ENCODE results near the gene OTUD7B.

The OTUD7B gene

GRCh38 chr1:149936992-149937705 lies 73.4 kb downstream of the OTUD7B start:
- DNase-seq (ENCODE audit: extremely low read depth, insufficient read length), result no peak
- Histone ChIP-seq H3K36me3 (ENCODE audit: control insufficient read depth, insufficient read depth, low read length) (no peaks in the 10 kb centered on the region), H3K4me3 (replicated peaks; ENCODE audit: low read depth, low read length) (no peak overlapping the region), H3K27me3 (replicated peaks; ENCODE audit: control insufficient read depth, insufficient read depth, low read length) (no peaks in the 10 kb centered on the region)
- TF ChIP-seq CTCF (IDR thresholded peaks at IDR 0.05; ENCODE audit: insufficient read depth, low read length, poor library complexity, severe bottlenecking), result no peak

GRCh38 chr1:149936170-149936991 lies 74.1 kb downstream of the OTUD7B start, which contains the start of gene MTMR11:
MTMR11 (minus strand) TSS chr1:149936879; CDS start chr1:149936647, 232 bp downstream.
- H3K4me3 ChIP-seq (replicated peaks; ENCODE audit: low read depth, low read length), result no peak within 1 kb of the TSS; the same call in 1 of the 2 replicates
- TF ChIP-seq CTCF (IDR thresholded peaks at IDR 0.05; ENCODE audit: insufficient read depth, low read length, poor library complexity, severe bottlenecking), result no peak
- H3K36me3 ChIP-seq (ENCODE audit: control insufficient read depth, insufficient read depth, low read length), result no peaks in the 10 kb centered on the region
- no peak for DNase-seq (ENCODE audit: extremely low read depth, insufficient read length)
- H3K27me3 ChIP-seq (replicated peaks; ENCODE audit: control insufficient read depth, insufficient read depth, low read length), result no peaks in the 10 kb centered on the region

GRCh38 chr1:149934356-149934755 lies 76.2 kb downstream of the OTUD7B start:
- Histone ChIP-seq H3K4me3 (replicated peaks; ENCODE audit: low read depth, low read length) (no peak overlapping the region), H3K27me3 (replicated peaks; ENCODE audit: control insufficient read depth, insufficient read depth, low read length) (no peaks in the 10 kb centered on the region), H3K36me3 (ENCODE audit: control insufficient read depth, insufficient read depth, low read length) (no peaks in the 10 kb centered on the region)
- no peak for DNase-seq (ENCODE audit: extremely low read depth, insufficient read length)
- TF ChIP-seq CTCF (IDR thresholded peaks at IDR 0.05; ENCODE audit: insufficient read depth, low read length, poor library complexity, severe bottlenecking), result no peak

- Histone ChIP-seq H3K36me3 (ENCODE audit: control insufficient read depth, insufficient read depth, low read length) (no peaks in the 10 kb centered on the region), H3K4me3 (replicated peaks; ENCODE audit: low read depth, low read length) (no peak overlapping the region), H3K27me3 (replicated peaks; ENCODE audit: control insufficient read depth, insufficient read depth, low read length) (no peaks in the 10 kb centered on the region)
- no peak for TF ChIP-seq CTCF (IDR thresholded peaks at IDR 0.05; ENCODE audit: insufficient read depth, low read length, poor library complexity, severe bottlenecking)
- DNase-seq (ENCODE audit: extremely low read depth, insufficient read length), result no peak
Observed at GRCh38 chr1:149933208-149933607, 77.3 kb downstream of the OTUD7B start.

GRCh38 chr1:149932474-149932873 lies 78.1 kb downstream of the OTUD7B start:
- Histone ChIP-seq H3K36me3 (ENCODE audit: control insufficient read depth, insufficient read depth, low read length) (no peaks in the 10 kb centered on the region), H3K27me3 (replicated peaks; ENCODE audit: control insufficient read depth, insufficient read depth, low read length) (no peaks in the 10 kb centered on the region), H3K4me3 (replicated peaks; ENCODE audit: low read depth, low read length) (no peak overlapping the region)
- DNase-seq (ENCODE audit: extremely low read depth, insufficient read length), result no peak
- no peak for TF ChIP-seq CTCF (IDR thresholded peaks at IDR 0.05; ENCODE audit: insufficient read depth, low read length, poor library complexity, severe bottlenecking)

Measured in GM06990 (cell line).